Activated naive CD4-positive, alpha-beta T cell treated with Interleukin-2 at 50 U/mL for 16 hours (primary cell): ENCODE measurements around the gene LINGO3.
"Not testable (repeated sequence)": the region's sequence is repeated elsewhere in the genome, so short reads cannot be mapped to it uniquely, and the experiment has no call there.

ENCODE experiments used
- DNase-seq: peaks from one replicate; pipeline ENCODE4 v3.0.0-alpha.2; 2020

The LINGO3 gene

DNA sequence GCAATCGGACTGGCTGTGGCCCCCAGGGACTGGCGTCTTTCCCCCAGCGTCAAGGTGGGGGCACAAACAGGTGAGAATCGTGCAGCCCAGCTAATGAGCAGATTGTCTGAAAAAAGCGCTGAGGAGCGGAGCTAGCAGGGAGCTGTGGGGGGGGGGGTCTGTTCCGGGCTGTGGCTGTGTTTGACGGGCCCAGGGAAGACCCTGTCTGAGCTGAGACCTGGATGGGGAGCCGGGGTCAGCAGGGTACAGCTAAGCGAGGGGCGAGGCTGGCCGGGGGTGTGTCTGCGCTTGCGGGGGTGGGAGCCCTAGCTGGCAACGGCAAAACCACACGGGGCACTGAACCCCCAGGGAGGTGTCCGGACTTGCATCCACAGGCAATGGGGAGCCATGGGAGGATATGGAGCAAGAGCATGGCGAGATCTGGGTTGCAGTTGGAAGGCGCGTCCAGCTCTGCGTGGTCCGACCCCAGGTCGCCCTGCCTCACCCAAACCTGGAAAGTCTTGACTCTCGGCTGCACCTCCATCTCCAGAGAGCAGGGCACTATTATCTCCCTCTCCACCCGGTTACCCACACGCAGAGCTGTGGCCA, 4.6 kb downstream of the LINGO3 start:
- no peak for DNase-seq

DNA sequence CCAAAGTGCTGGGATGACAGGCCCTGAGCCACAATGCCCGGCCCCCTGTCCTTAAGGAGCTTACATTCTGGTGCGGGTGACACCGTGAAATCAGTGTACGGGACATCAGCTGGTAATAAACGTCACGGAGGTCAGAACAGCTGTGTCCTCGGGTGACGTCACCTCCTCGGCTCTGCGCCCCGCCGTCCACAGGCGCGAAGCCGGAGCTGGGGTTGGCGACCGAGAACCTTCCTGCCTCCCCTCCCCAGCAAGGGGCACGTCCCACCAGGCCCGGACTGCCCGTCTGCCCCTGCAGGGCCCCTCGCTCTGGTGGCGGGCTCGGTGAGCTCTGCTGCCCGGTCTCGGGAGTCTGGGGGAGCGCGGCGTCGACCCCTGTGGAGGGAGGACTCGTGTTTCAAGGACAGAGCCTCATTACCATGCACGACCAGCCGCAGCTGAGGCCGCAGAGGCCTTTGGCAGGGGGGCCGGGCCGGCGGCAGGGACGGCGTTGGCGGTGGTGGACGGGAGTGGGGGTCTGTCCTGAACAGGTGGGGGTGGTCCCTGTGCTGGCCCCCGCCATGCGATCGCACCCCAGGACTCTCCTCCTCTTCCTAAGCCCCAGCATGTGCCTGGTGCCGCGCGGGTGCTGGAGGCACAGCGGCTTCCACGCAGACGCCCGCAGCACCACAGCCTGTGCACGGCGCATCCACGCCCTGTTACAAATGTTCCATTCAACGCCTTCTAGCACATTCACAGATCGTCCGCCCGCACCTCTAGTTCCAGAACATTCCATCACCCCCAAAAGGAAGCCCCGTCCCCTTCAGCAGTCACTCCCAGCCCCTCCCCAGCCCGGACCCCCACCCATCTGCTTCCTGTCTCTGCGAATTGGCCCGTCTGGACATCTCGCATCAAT, 5.4 kb downstream of the LINGO3 start:
- no peak for DNase-seq

- no peak for DNase-seq
Measured at GRCh38 chr19:2300533-2300932, 7.4 kb downstream of the LINGO3 start.

DNA sequence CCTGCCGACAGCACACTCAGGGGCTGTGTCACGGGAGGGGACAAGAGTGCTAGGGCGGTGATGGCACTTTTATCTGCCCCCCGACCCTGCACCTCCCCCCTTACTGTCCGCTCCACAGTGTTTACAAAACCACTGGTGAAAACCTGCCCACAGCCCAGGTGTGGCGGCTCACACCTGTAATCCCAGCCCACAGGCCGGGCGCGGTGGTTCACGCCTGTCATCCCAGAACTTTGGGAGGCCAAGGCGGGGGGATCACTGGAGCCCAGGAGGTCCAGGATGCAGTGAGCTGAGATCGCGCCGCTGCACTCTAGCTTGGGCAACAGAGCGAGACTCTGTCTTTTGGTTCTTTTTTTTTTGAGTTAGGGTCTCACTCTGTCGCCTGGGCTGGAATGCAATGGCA, 11.8 kb downstream of the LINGO3 start:
- DNase-seq: no peak

DNA sequence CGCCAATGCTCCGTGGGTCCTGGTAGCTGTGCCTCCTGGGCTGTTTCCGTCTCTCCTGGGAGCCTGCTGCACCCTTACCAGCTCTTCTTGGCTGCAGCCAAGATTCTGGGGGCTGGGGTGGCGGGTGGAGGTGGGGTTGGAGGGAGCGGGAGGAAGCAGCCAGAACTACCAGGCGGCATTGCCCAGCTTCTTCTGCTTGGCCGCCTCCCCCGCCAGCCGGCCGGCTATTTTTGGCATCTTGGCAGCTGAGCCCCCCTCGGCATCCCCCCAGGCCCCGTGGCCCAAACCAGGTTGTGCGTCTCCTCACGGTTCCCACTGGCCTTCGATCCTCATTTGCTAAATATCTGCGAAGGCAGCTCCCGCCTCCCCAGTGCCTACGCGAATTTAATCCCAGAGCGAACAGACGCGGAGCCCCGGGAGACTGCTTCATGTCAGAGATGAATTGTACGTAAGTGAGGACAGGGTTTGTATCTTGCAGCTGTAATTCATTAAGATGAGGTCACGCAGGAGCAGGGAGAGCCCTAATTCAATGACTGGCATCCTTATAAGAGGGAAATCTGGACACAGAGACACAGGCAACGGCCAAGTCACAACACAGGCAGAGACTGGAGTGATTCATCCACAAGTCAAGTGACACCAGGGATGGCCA, 13.1 kb downstream of the LINGO3 start:
- DNase-seq: no peak

- no peak for DNase-seq
Measured at GRCh38 chr19:2291185-2291751, 16.7 kb downstream of the LINGO3 start.

DNA sequence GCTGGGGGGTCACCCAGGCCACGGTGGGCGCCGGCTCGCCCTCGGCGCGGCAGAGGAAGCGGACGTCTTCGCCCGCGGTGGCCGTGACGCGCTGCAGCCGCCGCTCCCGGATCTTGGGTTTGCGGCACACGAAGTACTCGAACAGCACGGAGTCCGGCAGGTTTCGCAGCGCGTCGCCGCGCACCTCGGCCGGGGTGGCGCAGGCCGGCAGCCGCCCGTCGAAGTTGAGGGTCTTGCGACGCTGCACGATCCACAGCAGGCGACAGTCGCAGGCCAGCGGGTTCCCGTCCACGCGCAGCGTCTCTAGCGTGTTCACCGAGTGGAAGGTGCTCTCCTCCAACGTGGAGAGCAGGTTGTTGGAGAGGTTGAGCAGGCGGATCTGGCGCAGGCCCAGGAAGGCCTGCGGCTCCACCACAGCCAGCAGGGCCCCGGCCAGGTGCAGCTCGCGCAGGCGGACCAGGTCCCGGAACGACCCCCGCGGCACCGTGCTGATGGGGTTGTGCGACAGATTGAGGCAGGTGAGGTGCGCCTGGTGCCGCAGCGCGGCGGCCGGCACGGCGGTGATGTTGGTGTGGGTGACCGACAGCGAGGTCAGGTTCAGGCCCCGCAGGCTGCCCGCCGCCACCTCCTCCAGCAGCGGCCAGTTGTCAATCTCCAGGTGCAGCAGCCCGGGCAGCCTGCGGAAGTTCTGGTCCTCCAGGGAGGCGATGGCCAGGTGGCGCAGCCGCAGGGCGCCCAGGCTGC, 17.3 kb downstream of the LINGO3 start:
- no peak for DNase-seq

GRCh38 chr19:2289714-2290435, 18.1 kb downstream of the LINGO3 start:
- DNase-seq: peak; percentile 55

DNA sequence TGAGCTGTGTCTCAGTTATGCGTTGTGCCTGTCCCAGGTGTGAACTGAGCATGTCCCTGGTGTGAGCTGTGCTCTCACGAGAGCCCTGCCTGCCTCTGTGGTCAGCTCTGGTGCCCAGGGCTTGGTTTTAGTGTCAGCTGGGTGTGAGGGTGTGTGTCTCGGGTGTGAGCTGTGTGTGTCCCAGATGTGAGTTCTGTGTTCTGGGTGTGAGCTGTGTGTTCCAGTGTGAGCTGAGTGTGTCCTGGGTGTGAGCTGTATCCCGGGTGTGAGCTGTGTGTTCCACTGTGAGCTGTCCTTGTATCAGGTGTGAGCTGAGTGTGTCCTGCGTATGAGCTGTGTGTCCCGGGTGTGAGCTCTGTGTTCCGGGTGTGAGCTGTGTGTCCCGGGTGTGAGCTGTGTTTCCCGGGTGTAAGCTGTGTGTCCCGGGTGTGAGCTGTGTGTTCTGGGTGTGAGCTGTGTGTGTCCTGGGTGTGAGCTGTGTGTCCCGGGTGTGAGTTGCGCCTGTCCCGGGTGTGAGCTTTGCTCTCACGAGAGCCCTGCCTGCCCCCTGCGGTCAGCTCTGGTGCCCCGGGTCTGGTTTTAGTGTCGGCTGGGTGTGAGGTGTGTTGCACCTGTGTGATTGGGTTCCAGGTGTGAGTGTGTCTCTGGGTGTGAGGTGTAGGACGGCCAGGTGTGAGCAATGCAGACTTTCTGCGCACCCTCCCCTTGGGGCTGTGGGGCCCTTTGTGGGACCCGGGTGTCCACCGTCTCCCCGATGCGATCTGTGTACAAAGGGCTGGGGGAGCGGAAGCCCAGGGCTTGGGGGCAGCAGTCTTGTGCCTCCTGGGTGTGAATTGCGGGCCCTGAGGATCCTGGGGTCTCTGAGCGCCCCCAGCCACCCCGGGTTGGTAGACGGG, 18.9 kb downstream of the LINGO3 start:
- no peak for DNase-seq

- DNase-seq: no peak
Measured at GRCh38 chr19:2288338-2288817, 19.6 kb downstream of the LINGO3 start.

- no peak for DNase-seq
Measured at GRCh38 chr19:2287585-2288337, 20.2 kb downstream of the LINGO3 start.

DNA sequence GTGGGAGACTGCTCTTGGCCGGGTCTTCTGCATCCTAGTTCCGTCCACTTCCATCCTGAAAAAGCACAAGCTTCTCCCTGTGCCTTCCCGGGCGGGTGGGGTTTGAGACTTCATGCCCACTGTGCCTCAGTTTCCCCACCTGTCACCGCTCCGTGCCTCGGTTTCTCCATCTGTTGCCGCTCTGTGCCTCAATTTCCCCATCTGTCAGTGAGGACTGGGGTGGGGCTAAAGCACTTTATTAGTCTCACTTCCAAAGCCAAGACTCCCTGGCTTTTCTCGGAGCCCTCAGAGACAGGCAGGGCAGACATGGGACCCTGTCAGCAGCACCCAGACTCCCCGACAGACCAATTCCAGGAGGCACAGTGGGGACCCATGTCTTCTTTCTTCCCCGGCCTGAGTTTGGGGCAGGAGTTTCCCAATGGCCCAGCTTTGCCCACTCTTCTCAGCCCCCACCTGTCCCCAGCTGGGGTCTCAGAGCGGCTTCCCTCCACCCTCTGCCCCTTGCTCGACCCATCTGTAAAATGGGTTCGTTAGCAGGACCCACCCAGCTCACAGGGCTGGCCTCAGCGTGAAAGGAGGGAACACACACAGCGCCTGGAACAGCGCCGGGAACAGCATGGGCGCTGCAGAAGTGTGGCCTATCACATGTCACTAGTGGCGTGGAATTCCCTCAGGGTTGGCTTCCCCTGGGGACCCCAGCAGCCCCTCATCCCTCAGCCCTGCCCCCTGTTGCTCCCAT, 21.4 kb downstream of the LINGO3 start:
- DNase-seq: no peak

- no peak for DNase-seq
Measured at GRCh38 chr19:2283835-2284507, 24.0 kb downstream of the LINGO3 start.

DNA sequence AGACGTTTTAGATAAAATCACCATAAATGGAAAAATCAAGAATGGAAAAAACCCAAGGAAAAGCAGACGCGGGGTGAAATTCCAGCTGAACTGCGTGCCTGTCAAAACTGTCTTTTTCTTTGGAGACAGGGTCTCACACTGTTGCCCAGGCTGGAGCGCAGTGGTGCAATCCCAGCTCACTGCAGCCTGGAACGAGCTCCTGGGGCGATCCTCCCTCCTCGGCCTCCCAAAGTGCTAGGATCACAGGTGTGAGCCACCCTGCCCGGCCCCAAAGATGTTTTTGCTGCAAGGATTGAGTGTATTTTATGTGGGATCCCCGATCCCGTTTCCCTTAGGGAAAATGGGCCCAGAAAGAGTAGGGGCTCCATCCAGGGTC, 25.1 kb downstream of the LINGO3 start:
- no peak for DNase-seq

DNA sequence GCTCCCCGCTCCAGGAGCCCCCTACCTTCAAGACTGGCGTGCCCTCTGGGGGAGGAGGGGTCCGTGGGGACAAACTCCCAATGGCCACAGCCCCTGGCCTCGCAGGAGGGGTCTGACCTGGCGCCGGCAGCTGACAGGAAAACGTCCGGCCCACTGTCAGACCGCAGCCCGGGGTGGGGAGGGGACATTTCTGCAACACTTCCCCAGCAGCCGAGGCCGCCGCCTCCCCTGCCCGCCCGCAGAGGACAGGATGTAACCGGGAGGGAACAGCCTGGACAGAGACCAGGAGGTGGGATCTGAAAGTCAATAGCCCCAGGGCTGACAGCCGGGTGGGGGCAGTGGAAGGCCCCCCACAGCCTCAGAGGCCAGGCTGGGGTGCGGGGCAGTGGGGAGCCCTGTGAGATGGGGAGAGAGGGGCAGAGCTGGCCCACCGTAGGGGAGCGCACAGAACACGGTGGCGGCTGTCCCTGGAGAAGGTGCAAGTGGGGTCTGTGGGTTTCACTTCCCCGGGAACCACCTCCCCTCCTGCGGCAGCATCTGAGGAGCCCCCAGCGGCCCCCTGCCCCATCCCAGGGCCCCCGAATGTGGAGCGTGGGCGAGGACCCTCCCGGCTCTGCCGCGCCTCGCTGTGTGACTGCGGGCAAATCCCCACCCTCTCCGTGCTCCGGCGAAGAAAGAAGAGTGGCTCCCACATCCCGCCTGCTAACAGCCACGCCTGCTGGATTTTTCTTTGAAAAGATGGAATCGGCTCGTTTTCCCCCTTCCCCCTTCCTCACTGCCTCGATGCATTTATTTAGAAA, 25.7 kb downstream of the LINGO3 start, which contains the start of gene PEAK3:
PEAK3 (minus strand) TSS at position 114 of the 800 bp plus-strand sequence. CDS start 1,244 bp downstream, outside the sequence.
- peak; percentile 31 for DNase-seq

DNA sequence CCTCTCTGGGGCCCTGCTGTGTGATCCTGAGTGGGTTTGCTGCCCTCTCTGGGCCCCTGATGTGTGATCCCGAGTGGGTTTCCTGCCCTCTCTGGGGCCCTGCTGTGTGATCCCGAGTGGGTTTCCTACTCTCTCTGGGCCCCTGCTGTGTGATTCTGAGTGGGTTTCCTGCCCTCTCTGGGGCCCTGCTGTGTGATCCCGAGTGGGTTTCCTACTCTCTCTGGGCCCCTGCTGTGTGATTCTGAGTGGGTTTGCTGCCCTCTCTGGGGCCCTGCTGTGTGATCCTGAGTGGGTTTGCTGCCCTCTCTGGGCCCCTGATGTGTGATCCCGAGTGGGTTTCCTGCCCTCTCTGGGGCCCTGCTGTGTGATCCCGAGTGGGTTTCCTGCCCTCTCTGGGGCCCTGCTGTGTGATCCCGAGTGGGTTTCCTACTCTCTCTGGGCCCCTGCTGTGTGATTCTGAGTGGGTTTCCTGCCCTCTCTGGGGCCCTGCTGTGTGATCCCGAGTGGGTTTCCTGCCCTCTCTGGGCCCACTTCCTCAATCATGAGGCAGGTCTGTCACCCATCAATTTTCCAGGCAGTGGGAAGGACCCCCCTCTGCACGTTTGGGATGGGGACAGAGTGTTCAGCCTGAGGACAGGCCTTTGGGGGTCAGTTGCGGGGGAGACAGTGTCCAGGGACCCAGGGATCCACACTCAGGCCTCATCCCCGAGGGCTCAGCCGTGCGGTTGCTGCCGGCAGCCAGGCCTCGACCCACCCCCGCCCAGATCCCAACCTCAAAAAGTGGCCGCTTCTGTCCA, 26.5 kb downstream of the LINGO3 start:
- DNase-seq: not testable (repeated sequence)
